H1 (cell line): Measurements from ENCODE around the gene YWHAQ. TPM values are rescaled to one million over a fixed set of nuclear protein-coding genes. Genes with fewer than 3 reads are reported as not detected.

Experiments used
- CTCF ChIA-PET: fragments of 300-600 bp; sonication (Branson Sonifier 250); formaldehyde crosslinking; loops from one replicate; lab custom pipeline; 2021; ENCODE audit not compliant: partially characterized antibody; lab: Charles Lee
- POLR2A ChIA-PET: fragments of 300-600 bp; sonication (Branson Sonifier 250); formaldehyde crosslinking; loops from one replicate; lab custom pipeline; 2021; ENCODE audit warnings: inconsistent platforms; ENCODE audit not compliant: partially characterized antibody; lab: Charles Lee
- DNase-seq, 2 experiments: peaks; one replicate each; pipeline versions ENCODE4 v3.0.0 to v3.0.0-alpha.2; 2010 to 2022; ENCODE audit warnings: low spot score in 2 of 2, low read depth in 1 of 2, mixed read lengths in 1 of 2
- FAIRE-seq: peaks from 2 replicates; lab custom pipeline; 2011; peaks lifted over from hg19 to GRCh38; lab: Jason Lieb, UNC
- H2AFZ ChIP-seq: 2 replicates; pipeline ENCODE4 v1.8.1; 2012; ENCODE audit warnings: low read length, inconsistent platforms
- H2AK5ac ChIP-seq: 2 replicates; pipeline ENCODE4 v1.6.1; 2013; ENCODE audit warnings: low read depth, low read length
- H2BK120ac ChIP-seq: replicated peaks from 2 replicates; pipeline ENCODE3; 2013; ENCODE audit warnings: low read depth, low read length, inconsistent platforms
- H2BK12ac ChIP-seq: 2 replicates; pipeline ENCODE4 v1.6.1; 2013; ENCODE audit warnings: low read depth, low read length
- H2BK15ac ChIP-seq: 2 replicates; pipeline ENCODE4 v1.6.1; 2013; ENCODE audit warnings: low read length
- H2BK20ac ChIP-seq: 2 replicates; pipeline ENCODE4 v1.6.1; 2013; ENCODE audit warnings: low read length
- H2BK5ac ChIP-seq: 2 replicates; pipeline ENCODE4 v1.6.1; 2013; ENCODE audit warnings: low read depth, low read length
- H3K14ac ChIP-seq: 2 replicates; pipeline ENCODE4 v1.6.1; 2013; ENCODE audit warnings: inconsistent platforms; ENCODE audit not compliant: insufficient read length
- H3K18ac ChIP-seq: 2 replicates; pipeline ENCODE4 v1.6.1; 2013; ENCODE audit warnings: low read length; ENCODE audit errors: extremely low read depth
- H3K23ac ChIP-seq: 2 replicates; pipeline ENCODE4 v1.6.1; 2013; ENCODE audit warnings: inconsistent platforms; ENCODE audit not compliant: insufficient read length
- H3K23me2 ChIP-seq: 2 replicates; pipeline ENCODE4 v1.6.1; 2013; ENCODE audit warnings: low read depth, low read length
- H3K27ac ChIP-seq: 2 replicates; pipeline ENCODE4 v1.6.1; 2011; ENCODE audit warnings: low read depth, low read length, inconsistent platforms
- H3K27me3 ChIP-seq, 4 experiments: replicated peaks in 1 of 4; 1 replicate in 1 of 4; 2 replicates in 3 of 4; pipeline versions ENCODE4 v1.6.1 to v1.8.1; 2011 to 2013; ENCODE audit warnings: low read length in 3 of 4, mild to moderate bottlenecking in 3 of 4, inconsistent platforms in 2 of 4, mixed read lengths in 2 of 4, moderate library complexity in 1 of 4; ENCODE audit not compliant: control insufficient read depth in 3 of 4, insufficient read depth in 3 of 4; ENCODE audit errors: extremely low read depth in 1 of 4
- H3K36me3 ChIP-seq, 4 experiments: 2 replicates each; pipeline versions ENCODE4 v1.6.1 to v1.8.1; 2011 to 2013; ENCODE audit warnings: mild to moderate bottlenecking in 4 of 4, low read length in 3 of 4, moderate library complexity in 2 of 4, control low read depth in 1 of 4, inconsistent platforms in 1 of 4; ENCODE audit not compliant: insufficient read depth in 4 of 4, control insufficient read depth in 2 of 4
- H3K4ac ChIP-seq: replicated peaks from 2 replicates; pipeline ENCODE3; 2013; ENCODE audit warnings: low read length, low read depth, mixed read lengths, inconsistent platforms; ENCODE audit not compliant: insufficient read length
- H3K4me1 ChIP-seq, 4 experiments: replicated peaks in 1 of 4; 1 replicate in 1 of 4; 2 replicates in 3 of 4; pipeline versions ENCODE4 v1.6.1 to v1.8.1; 2011 to 2013; ENCODE audit warnings: low read length in 3 of 4, inconsistent platforms in 2 of 4, mixed read lengths in 1 of 4; ENCODE audit not compliant: insufficient read depth in 4 of 4, control insufficient read depth in 3 of 4
- H3K4me2 ChIP-seq, 2 experiments: 2 replicates each; pipeline versions ENCODE4 v1.6.1 to v1.8.1; 2011 to 2013; ENCODE audit warnings: low read depth in 2 of 2, low read length in 2 of 2, control low read depth in 1 of 2, inconsistent platforms in 1 of 2, mild to moderate bottlenecking in 1 of 2; ENCODE audit not compliant: insufficient read depth in 1 of 2
- H3K4me3 ChIP-seq, 4 experiments: fragments of 200-600, 300-600 bp in 1 of 4; sonication (generic), shearing (Covaris generic), sonication (Bioruptor Twin) in 1 of 4; 2 replicates each; pipeline versions ENCODE4 v1.5.1 to v1.8.1; 2011 to 2016; ENCODE audit warnings: low read length in 4 of 4, low read depth in 3 of 4, control low read depth in 2 of 4, inconsistent platforms in 2 of 4, mild to moderate bottlenecking in 2 of 4, mixed read lengths in 1 of 4, moderate library complexity in 1 of 4; ENCODE audit not compliant: insufficient read depth in 2 of 4; ENCODE audit errors: extremely low read depth in 1 of 4
- H3K56ac ChIP-seq: replicated peaks from 2 replicates; pipeline ENCODE3; 2013; ENCODE audit warnings: low read depth, mild to moderate bottlenecking, mixed read lengths, low read length, inconsistent platforms; ENCODE audit not compliant: insufficient read length
- H3K79me1 ChIP-seq: 2 replicates; pipeline ENCODE4 v1.6.1; 2013; ENCODE audit warnings: low read depth, low read length, control low read depth
- H3K79me2 ChIP-seq, 2 experiments: 2 replicates each; pipeline versions ENCODE4 v1.6.1 to v1.8.1; 2012 to 2013; ENCODE audit warnings: low read length in 2 of 2, mild to moderate bottlenecking in 2 of 2, inconsistent platforms in 1 of 2; ENCODE audit not compliant: insufficient read depth in 2 of 2, control insufficient read depth in 1 of 2
- H3K9ac ChIP-seq, 4 experiments: replicated peaks in 1 of 4; 1 replicate in 1 of 4; 2 replicates in 3 of 4; pipeline versions ENCODE4 v1.6.1 to v1.8.1; 2011 to 2013; ENCODE audit warnings: low read depth in 3 of 4, low read length in 3 of 4, control low read depth in 2 of 4, mild to moderate bottlenecking in 2 of 4, moderate library complexity in 2 of 4, inconsistent platforms in 1 of 4; ENCODE audit errors: extremely low read depth in 1 of 4
- H3K9me3 ChIP-seq, 2 experiments: 2 replicates each; pipeline versions ENCODE4 v1.6.1 to v1.8.1; 2012 to 2013; ENCODE audit warnings: mild to moderate bottlenecking in 2 of 2, moderate library complexity in 2 of 2, control low read depth in 1 of 2, inconsistent platforms in 1 of 2, low read depth in 1 of 2, low read length in 1 of 2, mixed read lengths in 1 of 2; ENCODE audit not compliant: insufficient read depth in 2 of 2
- H4K20me1 ChIP-seq, 2 experiments: replicated peaks in 1 of 2; 2 replicates each; pipeline versions ENCODE3 to v1.8.1; 2011 to 2013; ENCODE audit warnings: inconsistent platforms in 2 of 2, low read length in 2 of 2, mild to moderate bottlenecking in 1 of 2; ENCODE audit not compliant: insufficient read depth in 2 of 2, control insufficient read depth in 1 of 2
- H4K5ac ChIP-seq: 2 replicates; pipeline ENCODE4 v1.6.1; 2013; ENCODE audit warnings: low read length, low read depth, mixed read lengths, inconsistent platforms; ENCODE audit not compliant: insufficient read length
- H4K8ac ChIP-seq: 2 replicates; pipeline ENCODE4 v1.8.0; 2013; ENCODE audit warnings: mild to moderate bottlenecking, moderate library complexity, low read length, inconsistent platforms; ENCODE audit not compliant: insufficient read depth; ENCODE audit errors: extremely low read depth
- H4K91ac ChIP-seq: replicated peaks from 2 replicates; pipeline ENCODE3; 2013; ENCODE audit warnings: low read length, mixed read lengths, inconsistent platforms; ENCODE audit not compliant: insufficient read length
- ASH2L ChIP-seq: fragments of 200-600, 300-600 bp; sonication (generic); IDR thresholded peaks from one replicate; pipeline ENCODE4 v1.7.1; 2017; ENCODE audit warnings: low read length
- NRF1 ChIP-seq: IDR thresholded peaks from 2 replicates; pipeline ENCODE4 v1.6.1; 2011; ENCODE audit warnings: mild to moderate bottlenecking, low read depth, low read length, improper control_type of control experiment
- PHF8 ChIP-seq: fragments of 200-600 bp; sonication (generic); conservative IDR thresholded peaks from 2 replicates; pipeline ENCODE4 v1.7.1; 2012; ENCODE audit warnings: low read depth, mild to moderate bottlenecking, inconsistent platforms, low read length, moderate library complexity
- RAD21 ChIP-seq, 2 experiments: IDR thresholded peaks in 1 of 2; conservative IDR thresholded peaks in 1 of 2; 2 replicates each; pipeline ENCODE4 v1.6.1; 2011; ENCODE audit warnings: low read depth in 2 of 2, low read length in 2 of 2, improper control_type of control experiment in 1 of 2, inconsistent platforms in 1 of 2, mild to moderate bottlenecking in 1 of 2, moderate library complexity in 1 of 2
- RBBP5 ChIP-seq: IDR thresholded peaks from 2 replicates; pipeline ENCODE4 v1.7.1; 2012; ENCODE audit warnings: low read depth, mild to moderate bottlenecking, inconsistent platforms, low read length, moderate library complexity, borderline replicate concordance
- SIRT6 ChIP-seq: IDR thresholded peaks from one replicate; pipeline ENCODE4 v1.7.1; 2012; ENCODE audit warnings: low read length, inconsistent platforms
- WGBS, 2 experiments: shearing (Covaris generic) in 1 of 2; methylation state at CpG; one replicate each; pipeline versions ENCODE4 v1.1.6 to v1.1.7; 2013 to 2015; ENCODE audit warnings: low lambda C conversion rate in 2 of 2, mixed read lengths in 2 of 2, inconsistent platforms in 1 of 2, low coverage in 1 of 2, missing lambda C conversion rate in 1 of 2; ENCODE audit not compliant: insufficient replicate concordance in 2 of 2, insufficient coverage in 1 of 2, insufficient read length in 1 of 2; ENCODE audit errors: extremely low coverage in 1 of 2, missing lambda C conversion rate in 1 of 2; 5-methylcytosine and 5-hydroxymethylcytosine counted together
- polyA plus RNA-seq, 7 experiments: library from polyadenylated mRNA; depleted of rRNA in 3 of 7; stranded (reverse) in 5 of 7; unstranded in 2 of 7; fragments of >200 nt in 5 of 7; fragments of 200-250 nt in 2 of 7; gene quantifications; 1 replicate in 5 of 7; 2 replicates in 1 of 7; 4 replicates in 1 of 7; pipeline versions ENCODE4 v1.2.1 to v1.2.3, GENCODE V29; 2011 to 2013; ENCODE audit warnings: missing spikeins in 2 of 7, mixed read lengths in 2 of 7
- total RNA-seq: library from RNA; stranded (reverse); fragmentation: NEBNext Ultra II Directional; extraction: Animal tissue kit (Norgen Biotek cat#: 25700); gene quantifications from 2 replicates; pipeline ENCODE4 v1.2.1, GENCODE V29; 2021
- TF ChIP-seq, protein P1 (sequence below): IDR thresholded peaks from 2 replicates; pipeline ENCODE4 v1.6.1; 2011; ENCODE audit warnings: low read depth, mild to moderate bottlenecking, low read length; ENCODE audit not compliant: insufficient read depth

Gene YWHAQ
- total and polyA plus RNA-seq, 2 of the 8 experiments (the other 6 are each of a cell fraction or from before 2014, with no cell fraction given), result 244 to 480 TPM

DNA sequence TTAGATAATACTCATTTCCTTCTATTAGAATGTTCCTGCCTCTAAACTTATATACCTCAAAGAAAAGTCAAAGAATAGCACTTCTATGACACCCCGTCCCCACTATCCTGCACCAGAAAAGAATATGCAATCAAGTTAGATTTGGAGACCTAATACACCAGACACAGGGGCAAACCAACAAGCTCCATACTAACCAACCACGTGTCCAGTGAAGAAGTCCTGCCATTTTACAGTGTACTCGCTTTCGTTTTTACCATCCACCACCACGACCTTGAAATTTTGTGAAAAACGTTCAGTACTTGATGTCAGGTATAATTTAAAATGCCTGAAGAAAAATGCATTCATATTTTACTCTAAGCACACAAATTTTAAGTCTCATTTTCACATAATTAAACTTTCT is 94.3 kb downstream of the YWHAQ start:
- POLR2A ChIA-PET, result interaction anchor here (1.5 to 2.4 kb wide), 2 partner anchors 19 to 94 kb away, joined by 5 to 8 read pairs; partner anchors contain the start of genes ADAM17 and YWHAQ
- H3K27ac ChIP-seq, result no peak overlapping the region
- CTCF ChIA-PET, result interaction anchor here (1.0 kb wide), 1 partner anchor 21 kb away, joined by 3 read pairs; no protein-coding TSS in a partner anchor

More for the DNA sequence above, 94.3 kb downstream of the YWHAQ start:
- no peak overlapping the region for H2BK5ac ChIP-seq
- WGBS, 2 experiments, result 88% methylated on average over 6 of the region's 6 CpGs; no CpG with 5 or more reads in 1 of the 2 experiments
- no peak overlapping the region for H2BK120ac ChIP-seq
- TF ChIP-seq ASH2L (no peak), RAD21 (IDR thresholded peaks at IDR 0.05 in 1 of 2, conservative IDR thresholded peaks at IDR 0.05 in 1 of 2; ENCODE audit: low read depth in 2 of 2, low read length in 2 of 2) (no peak), NRF1 (no peak), SIRT6 (no peak), RBBP5 (no peak), PHF8 (no peak)
- TF ChIP-seq, protein P1, sequence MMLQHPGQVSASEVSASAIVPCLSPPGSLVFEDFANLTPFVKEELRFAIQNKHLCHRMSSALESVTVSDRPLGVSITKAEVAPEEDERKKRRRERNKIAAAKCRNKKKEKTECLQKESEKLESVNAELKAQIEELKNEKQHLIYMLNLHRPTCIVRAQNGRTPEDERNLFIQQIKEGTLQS, result no peak
- FAIRE-seq (no peak), DNase-seq (no peak)
- no peak overlapping the region for H3K56ac ChIP-seq
- no peak overlapping the region for H3K4me3 ChIP-seq
- no peaks in the 10 kb centered on the region for H3K9me3 ChIP-seq
- 0 out of 4 replicates have a peak, but pooled peaks cover 0 to 2% of the 10 kb centered on the region in 2 experiments for H3K79me2 ChIP-seq
- H2BK20ac ChIP-seq, result no peak overlapping the region
- no peak overlapping the region for H3K9ac ChIP-seq
- no peak overlapping the region for H3K23ac ChIP-seq
- peaks cover 0 to 1% of the 10 kb centered on the region in 2 experiments for H4K20me1 ChIP-seq
- no peak overlapping the region for H4K8ac ChIP-seq
- H3K14ac ChIP-seq, result no peak overlapping the region
- no peaks in the 10 kb centered on the region for H3K4me1 ChIP-seq
- no peak overlapping the region for H3K18ac ChIP-seq
- no peak overlapping the region for H4K91ac ChIP-seq
- no peak overlapping the region for H2BK12ac ChIP-seq
- no peak overlapping the region for H2BK15ac ChIP-seq
- no peaks in the 10 kb centered on the region for H3K27me3 ChIP-seq
- peaks cover 0 to 3% (median 0%) of the 10 kb centered on the region in 4 experiments; a peak in 1 of 8 replicates for H3K36me3 ChIP-seq
- H3K23me2 ChIP-seq, result no peaks in the 10 kb centered on the region
- no peak overlapping the region for H2AFZ ChIP-seq
- no peak overlapping the region for H3K4ac ChIP-seq
- H4K5ac ChIP-seq, result no peak overlapping the region
- no peaks in the 10 kb centered on the region; the same call in 1 of the 2 replicates for H3K79me1 ChIP-seq
- no peak overlapping the region for H2AK5ac ChIP-seq
- no peak overlapping the region for H3K4me2 ChIP-seq
